IgD-negative memory B cell (primary cell): ENCODE results near the gene SLC25A26. TPM values are rescaled to one million over a fixed set of nuclear protein-coding genes. Genes with fewer than 3 reads are reported as not detected.

Experiments used
- H3K27ac Mint-ChIP-seq, 3 donors: one replicate each; pipeline ENCODE4 v1.8.0; 2020 to 2022; ENCODE audit warnings: mild to moderate bottlenecking in 3 of 3, mixed read lengths in 3 of 3, moderate library complexity in 1 of 3
- H3K27me3 Mint-ChIP-seq: one replicate; pipeline ENCODE4 v1.8.0; 2021; ENCODE audit warnings: mixed read lengths
- H3K36me3 Mint-ChIP-seq: one replicate; pipeline ENCODE4 v1.8.0; 2020; ENCODE audit warnings: mild to moderate bottlenecking, mixed read lengths
- H3K4me1 Mint-ChIP-seq, 3 donors: one replicate each; pipeline ENCODE4 v1.8.0; 2020 to 2022; ENCODE audit warnings: mixed read lengths in 3 of 3, mild to moderate bottlenecking in 1 of 3
- H3K4me3 Mint-ChIP-seq, 4 donors: one replicate each; pipeline ENCODE4 v1.8.0; 2020 to 2022; ENCODE audit warnings: mild to moderate bottlenecking in 4 of 4, mixed read lengths in 4 of 4, moderate library complexity in 3 of 4
- H3K9me3 Mint-ChIP-seq, 3 donors: one replicate each; pipeline ENCODE4 v1.8.0; 2020 to 2021; ENCODE audit warnings: mixed read lengths in 3 of 3, mild to moderate bottlenecking in 1 of 3
- polyA plus RNA-seq: library from polyadenylated mRNA; unstranded; fragments of 300-500 nt; fragmentation: Illumina TruSeq; gene quantifications from one replicate; pipeline ENCODE4 v1.2.3, GENCODE V29; 2021

SLC25A26 gene
- polyA plus RNA-seq, 1 donor from 2014 or later, result 42.7 TPM

DNA sequence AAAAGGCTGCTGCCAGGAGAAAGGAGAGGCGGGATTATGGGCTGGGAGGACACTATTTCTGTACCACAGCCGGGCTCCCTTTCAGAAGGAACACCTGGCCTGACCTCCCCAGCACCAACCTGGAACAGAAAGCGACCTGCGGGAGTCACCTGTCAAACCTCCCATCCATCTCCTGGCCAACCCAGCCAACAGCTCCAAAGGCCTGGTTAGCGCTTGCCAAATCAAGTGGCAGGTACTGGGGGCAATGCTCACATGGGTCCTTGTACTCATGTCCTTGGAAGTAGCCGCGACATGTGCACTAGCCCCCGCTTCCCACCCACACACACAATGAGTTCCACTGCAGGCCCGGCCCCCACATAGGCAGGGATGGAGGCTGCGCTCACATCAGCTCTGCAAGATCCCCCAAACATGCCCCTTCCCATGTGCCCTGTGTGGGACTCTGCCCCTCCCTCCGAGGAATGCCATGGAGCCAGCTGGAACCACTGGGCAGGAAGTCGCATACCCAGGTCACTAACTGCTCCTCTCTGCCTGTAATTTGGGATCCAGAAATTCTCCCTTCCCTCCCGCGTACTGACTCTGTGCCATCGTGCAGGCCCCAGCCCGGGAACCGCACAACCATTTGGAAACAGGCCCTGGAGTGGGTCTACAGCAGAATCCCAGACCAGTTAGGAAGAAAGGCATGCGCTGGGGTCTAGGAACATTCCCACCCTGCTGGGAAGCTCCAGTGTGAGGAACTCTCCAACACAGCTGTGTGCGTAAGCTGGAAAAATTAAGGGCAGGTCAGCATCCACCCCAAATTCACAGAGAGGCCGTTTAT lies 181.1 kb downstream of the SLC25A26 start:
- peaks cover 0 to 1% (median 0%) of the 10 kb centered on the region in 3 donors for H3K4me1 Mint-ChIP-seq
- peaks cover 2% of the 10 kb centered on the region for H3K36me3 Mint-ChIP-seq
- H3K27ac Mint-ChIP-seq, result no peak overlapping the region
- no peaks in the 10 kb centered on the region for H3K27me3 Mint-ChIP-seq
- H3K4me3 Mint-ChIP-seq, result no peak overlapping the region
- H3K9me3 Mint-ChIP-seq, result no peaks in the 10 kb centered on the region

GRCh38 chr3:66402596-66403290 lies 181.9 kb downstream of the SLC25A26 start:
- H3K27ac Mint-ChIP-seq, result no peak overlapping the region

GRCh38 chr3:66403323-66403990 lies 182.7 kb downstream of the SLC25A26 start:
- no peaks in the 10 kb centered on the region for H3K9me3 Mint-ChIP-seq
- H3K27ac Mint-ChIP-seq, result no peak overlapping the region
- H3K4me3 Mint-ChIP-seq, result no peak overlapping the region

More at GRCh38 chr3:66402596-66403290, 181.9 kb downstream of the SLC25A26 start:
- peaks cover 0 to 1% (median 0%) of the 10 kb centered on the region in 3 donors for H3K4me1 Mint-ChIP-seq
- H3K36me3 Mint-ChIP-seq, result peaks cover 2% of the 10 kb centered on the region
- no peaks in the 10 kb centered on the region for H3K9me3 Mint-ChIP-seq
- H3K27me3 Mint-ChIP-seq, result no peaks in the 10 kb centered on the region
- no peak overlapping the region for H3K4me3 Mint-ChIP-seq

DNA sequence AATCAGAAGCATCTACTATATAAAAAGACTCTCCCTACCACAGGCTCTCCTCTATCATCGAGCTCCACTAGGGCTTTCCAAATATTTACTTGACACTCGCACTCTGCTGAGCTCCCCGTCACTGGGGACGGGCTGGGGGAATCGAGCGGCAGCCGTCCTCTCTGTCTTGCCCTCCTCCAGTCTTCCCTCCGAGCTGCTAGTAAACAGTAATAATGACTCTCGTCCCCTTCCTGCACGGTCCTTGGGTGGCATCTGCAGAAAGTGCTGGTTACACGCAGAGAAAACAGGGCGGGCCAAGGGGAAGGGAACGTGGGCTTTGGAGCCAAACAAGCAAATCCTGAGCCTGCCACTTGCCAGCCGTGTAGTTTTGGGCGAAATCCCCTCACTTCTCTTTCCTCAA lies 183.4 kb downstream of the SLC25A26 start:
- no peak overlapping the region for H3K27ac Mint-ChIP-seq
- no peaks in the 10 kb centered on the region for H3K27me3 Mint-ChIP-seq
- peaks cover 0 to 3% (median 0%) of the 10 kb centered on the region in 3 donors for H3K4me1 Mint-ChIP-seq
- H3K4me3 Mint-ChIP-seq, result no peak overlapping the region
- peaks cover 2% of the 10 kb centered on the region for H3K36me3 Mint-ChIP-seq
- no peaks in the 10 kb centered on the region for H3K9me3 Mint-ChIP-seq

More at GRCh38 chr3:66403323-66403990, 182.7 kb downstream of the SLC25A26 start:
- Mint-ChIP-seq H3K27me3 (no peaks in the 10 kb centered on the region), H3K36me3 (peaks cover 2% of the 10 kb centered on the region), H3K4me1 (peaks cover 0 to 3% (median 0%) of the 10 kb centered on the region in 3 donors)

DNA sequence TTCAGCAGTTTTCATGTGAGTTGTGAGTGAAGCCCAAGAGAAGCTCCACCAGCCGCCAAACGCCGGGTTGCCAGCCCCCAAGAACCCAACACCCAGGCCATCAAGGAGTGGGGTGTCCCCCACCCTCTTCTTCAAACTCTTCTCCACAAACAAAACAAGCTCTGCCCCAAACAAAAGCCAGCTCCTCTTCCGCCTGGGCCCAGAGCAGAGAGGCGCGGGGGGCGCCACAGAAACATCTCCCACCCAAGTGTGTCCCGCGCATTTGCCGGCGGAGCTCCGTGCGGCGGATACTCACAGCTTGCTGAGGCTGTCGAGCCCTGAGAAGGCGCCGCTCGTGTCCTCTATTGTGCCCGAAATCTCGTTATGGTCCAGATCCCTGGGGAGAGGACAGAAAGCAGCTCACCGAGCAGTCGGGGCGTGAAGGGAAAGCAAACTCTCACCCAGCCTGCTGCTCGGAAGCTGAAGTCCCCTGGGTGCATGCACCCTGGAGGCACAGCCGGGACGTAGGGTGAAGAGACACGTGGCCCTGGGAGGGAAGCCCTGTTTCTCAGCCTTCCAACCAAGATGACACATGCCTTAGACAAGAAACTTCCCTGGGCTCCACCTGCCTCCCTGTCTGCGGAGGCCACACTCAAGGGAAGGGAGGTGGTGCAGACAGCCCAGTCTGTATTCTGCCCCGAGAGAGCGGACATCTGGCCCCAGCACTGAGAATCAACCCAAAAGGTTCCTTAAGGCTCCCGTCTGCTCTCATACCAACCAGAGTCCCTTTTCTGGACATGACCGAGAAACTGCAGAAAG lies 184.3 kb downstream of the SLC25A26 start:
- Mint-ChIP-seq H3K36me3 (peaks cover 2% of the 10 kb centered on the region), H3K9me3 (no peaks in the 10 kb centered on the region), H3K27ac (no peak overlapping the region), H3K27me3 (no peaks in the 10 kb centered on the region), H3K4me3 (no peak overlapping the region), H3K4me1 (peaks cover 0 to 3% (median 0%) of the 10 kb centered on the region in 3 donors)

- Mint-ChIP-seq H3K36me3 (peaks cover 2% of the 10 kb centered on the region), H3K27ac (no peak overlapping the region), H3K4me1 (peaks cover 0 to 3% (median 0%) of the 10 kb centered on the region in 3 donors), H3K4me3 (no peak overlapping the region), H3K9me3 (no peaks in the 10 kb centered on the region), H3K27me3 (no peaks in the 10 kb centered on the region)
Measured at GRCh38 chr3:66405701-66406091, 184.9 kb downstream of the SLC25A26 start.

DNA sequence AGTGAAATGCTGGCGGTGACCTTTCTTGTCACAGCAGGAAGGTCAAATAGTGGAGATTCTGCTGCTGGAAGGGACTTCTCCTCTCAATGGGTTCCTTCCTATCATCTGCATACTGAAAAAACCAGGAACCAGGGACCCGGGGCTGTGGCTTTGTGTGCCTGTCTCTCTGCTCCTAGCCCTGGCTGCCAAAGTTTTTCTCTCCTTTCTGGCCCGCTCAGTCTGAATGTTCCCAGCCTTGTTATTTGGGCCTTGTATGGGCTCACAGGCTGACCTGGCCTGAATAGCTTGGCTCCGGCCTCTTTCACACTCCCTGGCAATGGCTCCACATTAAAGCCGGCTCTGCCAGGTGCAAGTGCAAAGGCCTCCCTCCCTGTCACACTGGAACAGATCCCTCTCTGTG lies 185.4 kb downstream of the SLC25A26 start:
- H3K9me3 Mint-ChIP-seq, result no peaks in the 10 kb centered on the region
- H3K36me3 Mint-ChIP-seq, result peaks cover 2% of the 10 kb centered on the region
- no peak overlapping the region for H3K27ac Mint-ChIP-seq
- no peak overlapping the region for H3K4me3 Mint-ChIP-seq
- H3K4me1 Mint-ChIP-seq, result peaks cover 0 to 3% (median 0%) of the 10 kb centered on the region in 3 donors
- H3K27me3 Mint-ChIP-seq, result no peaks in the 10 kb centered on the region

GRCh38 chr3:66406831-66407610 lies 186.2 kb downstream of the SLC25A26 start:
- Mint-ChIP-seq H3K27me3 (no peaks in the 10 kb centered on the region), H3K9me3 (no peaks in the 10 kb centered on the region), H3K4me1 (peaks cover 0 to 3% (median 0%) of the 10 kb centered on the region in 3 donors), H3K4me3 (no peak overlapping the region), H3K27ac (no peak overlapping the region), H3K36me3 (peaks cover 2% of the 10 kb centered on the region)

- Mint-ChIP-seq H3K27ac (no peak overlapping the region), H3K4me1 (peaks cover 0 to 3% (median 0%) of the 10 kb centered on the region in 3 donors), H3K4me3 (no peak overlapping the region), H3K27me3 (no peaks in the 10 kb centered on the region), H3K9me3 (no peaks in the 10 kb centered on the region), H3K36me3 (no peaks in the 10 kb centered on the region)
Measured at GRCh38 chr3:66407611-66408218, 186.9 kb downstream of the SLC25A26 start.

DNA sequence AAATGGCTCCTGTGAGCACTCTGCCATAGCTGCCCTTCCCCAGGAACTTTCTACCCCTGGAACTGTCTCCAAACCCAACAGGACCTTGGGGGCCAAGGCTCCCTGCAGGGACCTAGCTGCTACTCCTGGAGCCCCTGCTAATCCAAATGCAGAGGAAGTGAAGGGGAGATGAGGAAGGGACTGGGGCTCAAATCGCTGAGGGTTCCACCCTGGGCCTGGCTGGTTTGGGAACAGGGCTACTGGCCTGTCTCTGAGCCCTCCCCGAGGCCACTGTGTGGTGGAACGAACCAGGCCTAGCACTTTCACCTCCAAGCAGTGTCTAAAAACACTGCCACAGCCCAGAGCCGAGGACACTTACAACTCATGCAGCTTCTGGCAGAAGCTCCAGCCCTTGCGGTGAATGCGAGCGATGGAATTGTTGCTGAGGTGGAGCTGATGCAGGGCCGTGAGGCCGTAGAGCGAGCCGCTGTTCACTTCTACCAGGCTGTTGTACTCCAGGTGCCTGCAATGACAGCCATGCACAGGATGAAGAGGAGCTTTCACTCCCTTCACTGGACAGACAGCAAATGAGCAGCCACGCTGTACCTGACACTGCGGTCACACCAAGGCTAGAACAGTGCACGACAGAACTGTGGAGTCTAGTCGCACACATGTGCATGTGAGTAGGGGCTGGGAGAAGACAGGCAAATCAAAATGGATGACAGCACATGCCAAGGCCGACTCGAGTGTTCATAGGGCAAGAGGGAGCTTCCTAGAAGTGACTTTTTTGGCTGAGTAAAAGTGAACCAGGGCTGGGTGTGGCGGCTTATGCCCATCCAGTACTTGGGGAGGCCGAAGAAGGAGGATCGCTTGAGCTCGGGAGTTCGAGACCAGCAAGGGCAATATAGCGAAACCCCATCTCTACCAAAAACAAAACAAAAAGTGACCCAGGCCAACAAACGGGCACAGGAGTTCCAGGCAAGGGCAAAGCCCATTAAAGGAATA lies 189.3 kb downstream of the SLC25A26 start:
- H3K27me3 Mint-ChIP-seq, result no peaks in the 10 kb centered on the region
- H3K36me3 Mint-ChIP-seq, result no peaks in the 10 kb centered on the region
- peaks cover 0 to 2% (median 0%) of the 10 kb centered on the region in 3 donors for H3K4me1 Mint-ChIP-seq
- no peaks in the 10 kb centered on the region for H3K9me3 Mint-ChIP-seq
- no peak overlapping the region for H3K4me3 Mint-ChIP-seq
- no peak overlapping the region for H3K27ac Mint-ChIP-seq

DNA sequence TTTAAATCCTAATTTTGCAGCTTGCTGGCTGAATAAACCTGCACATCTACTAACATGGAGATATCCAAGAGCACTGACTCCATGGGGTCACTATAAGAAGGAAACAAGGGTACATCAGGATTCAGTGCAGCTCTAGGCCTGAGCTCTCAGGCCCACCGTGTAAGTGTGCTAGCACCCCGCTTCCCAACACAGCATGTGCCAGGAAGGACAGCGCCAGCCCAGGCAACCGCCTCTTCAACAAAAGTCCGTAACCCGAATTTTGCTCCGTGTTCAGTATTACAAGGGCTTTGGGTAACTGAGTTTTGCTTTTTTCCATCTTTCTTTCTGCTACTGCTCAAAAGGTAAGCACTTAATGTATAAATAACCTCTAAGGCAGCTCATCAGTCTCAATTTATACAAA lies 190.2 kb downstream of the SLC25A26 start:
- no peaks in the 10 kb centered on the region for H3K27me3 Mint-ChIP-seq
- H3K4me3 Mint-ChIP-seq, result no peak overlapping the region
- peaks cover 0 to 2% (median 0%) of the 10 kb centered on the region in 3 donors for H3K4me1 Mint-ChIP-seq
- H3K36me3 Mint-ChIP-seq, result no peaks in the 10 kb centered on the region
- H3K27ac Mint-ChIP-seq, result no peak overlapping the region
- H3K9me3 Mint-ChIP-seq, result no peaks in the 10 kb centered on the region

DNA sequence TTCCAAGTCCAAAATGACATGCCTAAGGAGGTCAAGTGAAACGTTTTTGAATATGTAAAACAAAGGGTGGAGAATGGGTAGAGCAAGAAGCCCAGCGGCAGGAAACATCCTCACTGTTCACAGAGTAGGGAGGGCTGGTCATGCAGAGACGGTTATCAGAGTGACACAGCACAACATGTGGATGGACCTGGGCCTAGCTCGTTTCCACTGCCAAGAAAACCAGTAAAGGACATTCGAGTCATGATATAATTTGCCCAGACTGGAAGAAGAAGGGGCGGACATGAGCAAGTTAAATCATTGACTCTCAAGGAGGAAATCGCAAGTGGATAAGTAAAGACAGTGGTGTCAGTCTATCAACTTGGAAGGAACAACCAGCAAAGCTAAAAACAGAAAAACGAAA lies 190.7 kb downstream of the SLC25A26 start:
- H3K4me3 Mint-ChIP-seq, result no peak overlapping the region
- peaks cover 0 to 2% (median 0%) of the 10 kb centered on the region in 3 donors for H3K4me1 Mint-ChIP-seq
- H3K27ac Mint-ChIP-seq, result no peak overlapping the region
- no peaks in the 10 kb centered on the region for H3K9me3 Mint-ChIP-seq
- H3K36me3 Mint-ChIP-seq, result peaks cover 2% of the 10 kb centered on the region
- no peaks in the 10 kb centered on the region for H3K27me3 Mint-ChIP-seq
